ENCODE results near the gene MYO5B.

The MYO5B gene

GRCh38 chr18:49967636-49968313 lies 227.2 kb downstream of the MYO5B start:
- no peak for DNase-seq (ENCODE audit: low read depth)

- DNase-seq (ENCODE audit: low read depth): no peak
Observed at GRCh38 chr18:49967171-49967570, 227.8 kb downstream of the MYO5B start.

- no peak for DNase-seq (ENCODE audit: low read depth)
Observed at GRCh38 chr18:49966090-49966489, 228.9 kb downstream of the MYO5B start.

GRCh38 chr18:49963217-49963616 lies 231.7 kb downstream of the MYO5B start:
- no peak for DNase-seq (ENCODE audit: low read depth)

GRCh38 chr18:49961271-49961670 lies 233.7 kb downstream of the MYO5B start:
- no peak for DNase-seq (ENCODE audit: low read depth)

- DNase-seq (ENCODE audit: low read depth): no peak
Observed at GRCh38 chr18:49960376-49960775, 234.6 kb downstream of the MYO5B start.

GRCh38 chr18:49959176-49959575 lies 235.8 kb downstream of the MYO5B start:
- no peak for DNase-seq (ENCODE audit: low read depth)

- DNase-seq (ENCODE audit: low read depth): no peak
Observed at GRCh38 chr18:49955263-49955662, 239.7 kb downstream of the MYO5B start.

- no peak for DNase-seq (ENCODE audit: low read depth)
Observed at GRCh38 chr18:49953391-49953790, 241.6 kb downstream of the MYO5B start.

- no peak for DNase-seq (ENCODE audit: low read depth)
Observed at GRCh38 chr18:49949951-49950395, 245.0 kb downstream of the MYO5B start.

- DNase-seq (ENCODE audit: low read depth): no peak
Observed at GRCh38 chr18:49948975-49949374, 246.0 kb downstream of the MYO5B start.

GRCh38 chr18:49944663-49945062 lies 250.3 kb downstream of the MYO5B start:
- no peak for DNase-seq (ENCODE audit: low read depth)

GRCh38 chr18:49936821-49937220 lies 258.1 kb downstream of the MYO5B start:
- DNase-seq (ENCODE audit: low read depth): no peak

GRCh38 chr18:49935215-49935614 lies 259.7 kb downstream of the MYO5B start:
- no peak for DNase-seq (ENCODE audit: low read depth)

- no peak for DNase-seq (ENCODE audit: low read depth)
Observed at GRCh38 chr18:49934457-49934856, 260.5 kb downstream of the MYO5B start.

GRCh38 chr18:49933530-49934128 lies 261.3 kb downstream of the MYO5B start:
- DNase-seq (ENCODE audit: low read depth): no peak

GRCh38 chr18:49931760-49932159 lies 263.2 kb downstream of the MYO5B start:
- DNase-seq (ENCODE audit: low read depth): no peak

GRCh38 chr18:49931179-49931578 lies 263.8 kb downstream of the MYO5B start:
- DNase-seq (ENCODE audit: low read depth): no peak

GRCh38 chr18:49926106-49926745 lies 268.7 kb downstream of the MYO5B start:
- no peak for DNase-seq (ENCODE audit: low read depth)

GRCh38 chr18:49924293-49924983 lies 270.5 kb downstream of the MYO5B start:
- DNase-seq (ENCODE audit: low read depth): no peak

- no peak for DNase-seq (ENCODE audit: low read depth)
Observed at GRCh38 chr18:49922228-49922627, 272.7 kb downstream of the MYO5B start.

- DNase-seq (ENCODE audit: low read depth): no peak
Observed at GRCh38 chr18:49921318-49921985, 273.5 kb downstream of the MYO5B start.

Measured in CMK (cell line).